ENCODE data around the gene SH3RF1. TPM values are rescaled to one million over a fixed set of nuclear protein-coding genes. Genes with fewer than 3 reads are reported as not detected.

The SH3RF1 gene
- total RNA-seq, 1 experiment from 2014 or later, result 16.6 TPM

DNA sequence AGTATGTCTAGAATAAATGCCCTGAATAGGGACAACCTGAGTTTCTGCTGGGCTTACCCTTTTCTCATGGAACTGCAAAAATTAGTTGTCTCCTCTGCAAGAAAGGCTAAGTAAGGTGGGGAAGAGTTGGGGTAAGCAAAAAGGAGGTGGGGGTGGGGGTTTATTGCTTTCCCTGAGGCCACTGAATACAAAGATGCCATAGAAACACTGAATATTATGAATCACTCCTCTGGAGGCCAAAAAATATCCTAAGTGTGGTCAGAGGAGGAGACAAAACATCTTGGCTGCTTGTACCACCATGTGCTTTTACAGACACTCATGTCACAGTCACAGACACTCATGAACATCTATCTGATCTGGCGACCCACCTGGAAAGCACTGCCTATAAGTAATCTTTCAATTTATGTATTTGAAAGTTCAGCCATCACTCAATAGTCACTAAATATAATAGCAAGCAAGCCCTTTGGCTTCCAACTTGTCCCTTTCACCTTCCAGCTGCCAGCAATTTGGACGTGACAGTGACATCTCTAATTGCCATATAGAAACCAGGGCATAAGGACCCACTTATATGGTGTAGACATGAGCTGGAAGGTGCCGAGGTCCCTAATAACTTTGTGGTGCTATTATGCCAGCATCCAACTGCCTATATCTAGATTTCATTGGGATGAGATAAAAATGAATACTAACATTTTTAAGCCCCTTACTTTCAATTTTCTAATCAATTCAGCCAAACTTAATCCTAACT, 138.0 kb downstream of the SH3RF1 start:
- Mint-ChIP-seq H3K36me3 (peaks cover 45% of the 10 kb centered on the region), H3K4me3 (no peak overlapping the region), H3K4me1 (peaks cover 3% of the 10 kb centered on the region; the same call in 1 of the 2 replicates), H3K27me3 (ENCODE audit: low read depth) (no peaks in the 10 kb centered on the region), H3K27ac (no peak overlapping the region), H3K9me3 (no peaks in the 10 kb centered on the region)
- ChIA-PET CTCF (no interaction called here), POLR2A (no interaction called here)
- DNase-seq (ENCODE audit: low spot score), result no peak
- ATAC-seq, result no peak
- TF ChIP-seq, protein P1, sequence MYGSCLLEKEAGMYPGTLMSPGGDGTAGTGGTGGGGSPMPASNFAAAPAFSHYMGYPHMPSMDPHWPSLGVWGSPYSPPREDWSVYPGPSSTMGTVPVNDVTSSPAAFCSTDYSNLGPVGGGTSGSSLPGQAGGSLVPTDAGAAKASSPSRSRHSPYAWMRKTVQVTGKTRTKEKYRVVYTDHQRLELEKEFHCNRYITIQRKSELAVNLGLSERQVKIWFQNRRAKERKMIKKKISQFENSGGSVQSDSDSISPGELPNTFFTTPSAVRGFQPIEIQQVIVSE (CRISPR knock-in tag; IDR thresholded peaks at IDR 0.05; ENCODE audit: borderline replicate concordance), result no peak
- TF ChIP-seq ZNF232 (CRISPR knock-in tag; IDR thresholded peaks at IDR 0.05) (no peak), GRHL2 (CRISPR knock-in tag; IDR thresholded peaks at IDR 0.05; ENCODE audit: insufficient replicate concordance, severe bottlenecking) (no peak), ZNF121 (CRISPR knock-in tag; IDR thresholded peaks at IDR 0.05) (no peak), SMAD4 (CRISPR knock-in tag; IDR thresholded peaks at IDR 0.05) (no peak), NFE2L1 (CRISPR knock-in tag; IDR thresholded peaks at IDR 0.05) (no peak), OVOL2 (CRISPR knock-in tag; IDR thresholded peaks at IDR 0.05; ENCODE audit: borderline replicate concordance) (no peak)
- TF ChIP-seq, protein P2, sequence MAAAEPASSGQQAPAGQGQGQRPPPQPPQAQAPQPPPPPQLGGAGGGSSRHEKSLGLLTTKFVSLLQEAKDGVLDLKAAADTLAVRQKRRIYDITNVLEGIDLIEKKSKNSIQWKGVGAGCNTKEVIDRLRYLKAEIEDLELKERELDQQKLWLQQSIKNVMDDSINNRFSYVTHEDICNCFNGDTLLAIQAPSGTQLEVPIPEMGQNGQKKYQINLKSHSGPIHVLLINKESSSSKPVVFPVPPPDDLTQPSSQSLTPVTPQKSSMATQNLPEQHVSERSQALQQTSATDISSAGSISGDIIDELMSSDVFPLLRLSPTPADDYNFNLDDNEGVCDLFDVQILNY (CRISPR knock-in tag; IDR thresholded peaks at IDR 0.05), result no peak
- TF ChIP-seq, protein P3, sequence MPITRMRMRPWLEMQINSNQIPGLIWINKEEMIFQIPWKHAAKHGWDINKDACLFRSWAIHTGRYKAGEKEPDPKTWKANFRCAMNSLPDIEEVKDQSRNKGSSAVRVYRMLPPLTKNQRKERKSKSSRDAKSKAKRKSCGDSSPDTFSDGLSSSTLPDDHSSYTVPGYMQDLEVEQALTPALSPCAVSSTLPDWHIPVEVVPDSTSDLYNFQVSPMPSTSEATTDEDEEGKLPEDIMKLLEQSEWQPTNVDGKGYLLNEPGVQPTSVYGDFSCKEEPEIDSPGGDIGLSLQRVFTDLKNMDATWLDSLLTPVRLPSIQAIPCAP (CRISPR knock-in tag; IDR thresholded peaks at IDR 0.05), result no peak
- TF ChIP-seq, protein P4, sequence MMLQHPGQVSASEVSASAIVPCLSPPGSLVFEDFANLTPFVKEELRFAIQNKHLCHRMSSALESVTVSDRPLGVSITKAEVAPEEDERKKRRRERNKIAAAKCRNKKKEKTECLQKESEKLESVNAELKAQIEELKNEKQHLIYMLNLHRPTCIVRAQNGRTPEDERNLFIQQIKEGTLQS (CRISPR knock-in tag; conservative IDR thresholded peaks at IDR 0.05), result no peak
- TF ChIP-seq, protein P5, sequence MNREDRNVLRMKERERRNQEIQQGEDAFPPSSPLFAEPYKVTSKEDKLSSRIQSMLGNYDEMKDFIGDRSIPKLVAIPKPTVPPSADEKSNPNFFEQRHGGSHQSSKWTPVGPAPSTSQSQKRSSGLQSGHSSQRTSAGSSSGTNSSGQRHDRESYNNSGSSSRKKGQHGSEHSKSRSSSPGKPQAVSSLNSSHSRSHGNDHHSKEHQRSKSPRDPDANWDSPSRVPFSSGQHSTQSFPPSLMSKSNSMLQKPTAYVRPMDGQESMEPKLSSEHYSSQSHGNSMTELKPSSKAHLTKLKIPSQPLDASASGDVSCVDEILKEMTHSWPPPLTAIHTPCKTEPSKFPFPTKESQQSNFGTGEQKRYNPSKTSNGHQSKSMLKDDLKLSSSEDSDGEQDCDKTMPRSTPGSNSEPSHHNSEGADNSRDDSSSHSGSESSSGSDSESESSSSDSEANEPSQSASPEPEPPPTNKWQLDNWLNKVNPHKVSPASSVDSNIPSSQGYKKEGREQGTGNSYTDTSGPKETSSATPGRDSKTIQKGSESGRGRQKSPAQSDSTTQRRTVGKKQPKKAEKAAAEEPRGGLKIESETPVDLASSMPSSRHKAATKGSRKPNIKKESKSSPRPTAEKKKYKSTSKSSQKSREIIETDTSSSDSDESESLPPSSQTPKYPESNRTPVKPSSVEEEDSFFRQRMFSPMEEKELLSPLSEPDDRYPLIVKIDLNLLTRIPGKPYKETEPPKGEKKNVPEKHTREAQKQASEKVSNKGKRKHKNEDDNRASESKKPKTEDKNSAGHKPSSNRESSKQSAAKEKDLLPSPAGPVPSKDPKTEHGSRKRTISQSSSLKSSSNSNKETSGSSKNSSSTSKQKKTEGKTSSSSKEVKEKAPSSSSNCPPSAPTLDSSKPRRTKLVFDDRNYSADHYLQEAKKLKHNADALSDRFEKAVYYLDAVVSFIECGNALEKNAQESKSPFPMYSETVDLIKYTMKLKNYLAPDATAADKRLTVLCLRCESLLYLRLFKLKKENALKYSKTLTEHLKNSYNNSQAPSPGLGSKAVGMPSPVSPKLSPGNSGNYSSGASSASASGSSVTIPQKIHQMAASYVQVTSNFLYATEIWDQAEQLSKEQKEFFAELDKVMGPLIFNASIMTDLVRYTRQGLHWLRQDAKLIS (CRISPR knock-in tag; IDR thresholded peaks at IDR 0.05; ENCODE audit: borderline replicate concordance), result no peak
- TF ChIP-seq, protein P6, sequence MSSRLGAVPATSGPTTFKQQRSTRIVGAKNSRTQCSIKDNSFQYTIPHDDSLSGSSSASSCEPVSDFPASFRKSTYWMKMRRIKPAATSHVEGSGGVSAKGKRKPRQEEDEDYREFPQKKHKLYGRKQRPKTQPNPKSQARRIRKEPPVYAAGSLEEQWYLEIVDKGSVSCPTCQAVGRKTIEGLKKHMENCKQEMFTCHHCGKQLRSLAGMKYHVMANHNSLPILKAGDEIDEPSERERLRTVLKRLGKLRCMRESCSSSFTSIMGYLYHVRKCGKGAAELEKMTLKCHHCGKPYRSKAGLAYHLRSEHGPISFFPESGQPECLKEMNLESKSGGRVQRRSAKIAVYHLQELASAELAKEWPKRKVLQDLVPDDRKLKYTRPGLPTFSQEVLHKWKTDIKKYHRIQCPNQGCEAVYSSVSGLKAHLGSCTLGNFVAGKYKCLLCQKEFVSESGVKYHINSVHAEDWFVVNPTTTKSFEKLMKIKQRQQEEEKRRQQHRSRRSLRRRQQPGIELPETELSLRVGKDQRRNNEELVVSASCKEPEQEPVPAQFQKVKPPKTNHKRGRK (CRISPR knock-in tag; IDR thresholded peaks at IDR 0.05; ENCODE audit: borderline replicate concordance), result no peak
- TF ChIP-seq, protein P7, sequence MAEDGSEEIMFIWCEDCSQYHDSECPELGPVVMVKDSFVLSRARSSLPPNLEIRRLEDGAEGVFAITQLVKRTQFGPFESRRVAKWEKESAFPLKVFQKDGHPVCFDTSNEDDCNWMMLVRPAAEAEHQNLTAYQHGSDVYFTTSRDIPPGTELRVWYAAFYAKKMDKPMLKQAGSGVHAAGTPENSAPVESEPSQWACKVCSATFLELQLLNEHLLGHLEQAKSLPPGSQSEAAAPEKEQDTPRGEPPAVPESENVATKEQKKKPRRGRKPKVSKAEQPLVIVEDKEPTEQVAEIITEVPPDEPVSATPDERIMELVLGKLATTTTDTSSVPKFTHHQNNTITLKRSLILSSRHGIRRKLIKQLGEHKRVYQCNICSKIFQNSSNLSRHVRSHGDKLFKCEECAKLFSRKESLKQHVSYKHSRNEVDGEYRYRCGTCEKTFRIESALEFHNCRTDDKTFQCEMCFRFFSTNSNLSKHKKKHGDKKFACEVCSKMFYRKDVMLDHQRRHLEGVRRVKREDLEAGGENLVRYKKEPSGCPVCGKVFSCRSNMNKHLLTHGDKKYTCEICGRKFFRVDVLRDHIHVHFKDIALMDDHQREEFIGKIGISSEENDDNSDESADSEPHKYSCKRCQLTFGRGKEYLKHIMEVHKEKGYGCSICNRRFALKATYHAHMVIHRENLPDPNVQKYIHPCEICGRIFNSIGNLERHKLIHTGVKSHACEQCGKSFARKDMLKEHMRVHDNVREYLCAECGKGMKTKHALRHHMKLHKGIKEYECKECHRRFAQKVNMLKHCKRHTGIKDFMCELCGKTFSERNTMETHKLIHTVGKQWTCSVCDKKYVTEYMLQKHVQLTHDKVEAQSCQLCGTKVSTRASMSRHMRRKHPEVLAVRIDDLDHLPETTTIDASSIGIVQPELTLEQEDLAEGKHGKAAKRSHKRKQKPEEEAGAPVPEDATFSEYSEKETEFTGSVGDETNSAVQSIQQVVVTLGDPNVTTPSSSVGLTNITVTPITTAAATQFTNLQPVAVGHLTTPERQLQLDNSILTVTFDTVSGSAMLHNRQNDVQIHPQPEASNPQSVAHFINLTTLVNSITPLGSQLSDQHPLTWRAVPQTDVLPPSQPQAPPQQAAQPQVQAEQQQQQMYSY (CRISPR knock-in tag; IDR thresholded peaks at IDR 0.05), result no peak
- TF ChIP-seq, protein P8, sequence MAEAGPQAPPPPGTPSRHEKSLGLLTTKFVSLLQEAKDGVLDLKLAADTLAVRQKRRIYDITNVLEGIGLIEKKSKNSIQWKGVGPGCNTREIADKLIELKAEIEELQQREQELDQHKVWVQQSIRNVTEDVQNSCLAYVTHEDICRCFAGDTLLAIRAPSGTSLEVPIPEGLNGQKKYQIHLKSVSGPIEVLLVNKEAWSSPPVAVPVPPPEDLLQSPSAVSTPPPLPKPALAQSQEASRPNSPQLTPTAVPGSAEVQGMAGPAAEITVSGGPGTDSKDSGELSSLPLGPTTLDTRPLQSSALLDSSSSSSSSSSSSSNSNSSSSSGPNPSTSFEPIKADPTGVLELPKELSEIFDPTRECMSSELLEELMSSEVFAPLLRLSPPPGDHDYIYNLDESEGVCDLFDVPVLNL (CRISPR knock-in tag; IDR thresholded peaks at IDR 0.05; ENCODE audit: borderline replicate concordance, low read depth), result no peak
- TF ChIP-seq, protein P9, sequence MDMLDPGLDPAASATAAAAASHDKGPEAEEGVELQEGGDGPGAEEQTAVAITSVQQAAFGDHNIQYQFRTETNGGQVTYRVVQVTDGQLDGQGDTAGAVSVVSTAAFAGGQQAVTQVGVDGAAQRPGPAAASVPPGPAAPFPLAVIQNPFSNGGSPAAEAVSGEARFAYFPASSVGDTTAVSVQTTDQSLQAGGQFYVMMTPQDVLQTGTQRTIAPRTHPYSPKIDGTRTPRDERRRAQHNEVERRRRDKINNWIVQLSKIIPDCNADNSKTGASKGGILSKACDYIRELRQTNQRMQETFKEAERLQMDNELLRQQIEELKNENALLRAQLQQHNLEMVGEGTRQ (CRISPR knock-in tag; IDR thresholded peaks at IDR 0.05), result no peak
- TF ChIP-seq, protein P10, sequence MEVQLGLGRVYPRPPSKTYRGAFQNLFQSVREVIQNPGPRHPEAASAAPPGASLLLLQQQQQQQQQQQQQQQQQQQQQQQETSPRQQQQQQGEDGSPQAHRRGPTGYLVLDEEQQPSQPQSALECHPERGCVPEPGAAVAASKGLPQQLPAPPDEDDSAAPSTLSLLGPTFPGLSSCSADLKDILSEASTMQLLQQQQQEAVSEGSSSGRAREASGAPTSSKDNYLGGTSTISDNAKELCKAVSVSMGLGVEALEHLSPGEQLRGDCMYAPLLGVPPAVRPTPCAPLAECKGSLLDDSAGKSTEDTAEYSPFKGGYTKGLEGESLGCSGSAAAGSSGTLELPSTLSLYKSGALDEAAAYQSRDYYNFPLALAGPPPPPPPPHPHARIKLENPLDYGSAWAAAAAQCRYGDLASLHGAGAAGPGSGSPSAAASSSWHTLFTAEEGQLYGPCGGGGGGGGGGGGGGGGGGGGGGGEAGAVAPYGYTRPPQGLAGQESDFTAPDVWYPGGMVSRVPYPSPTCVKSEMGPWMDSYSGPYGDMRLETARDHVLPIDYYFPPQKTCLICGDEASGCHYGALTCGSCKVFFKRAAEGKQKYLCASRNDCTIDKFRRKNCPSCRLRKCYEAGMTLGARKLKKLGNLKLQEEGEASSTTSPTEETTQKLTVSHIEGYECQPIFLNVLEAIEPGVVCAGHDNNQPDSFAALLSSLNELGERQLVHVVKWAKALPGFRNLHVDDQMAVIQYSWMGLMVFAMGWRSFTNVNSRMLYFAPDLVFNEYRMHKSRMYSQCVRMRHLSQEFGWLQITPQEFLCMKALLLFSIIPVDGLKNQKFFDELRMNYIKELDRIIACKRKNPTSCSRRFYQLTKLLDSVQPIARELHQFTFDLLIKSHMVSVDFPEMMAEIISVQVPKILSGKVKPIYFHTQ (CRISPR knock-in tag; IDR thresholded peaks at IDR 0.05), result no peak
- TF ChIP-seq, protein P11, sequence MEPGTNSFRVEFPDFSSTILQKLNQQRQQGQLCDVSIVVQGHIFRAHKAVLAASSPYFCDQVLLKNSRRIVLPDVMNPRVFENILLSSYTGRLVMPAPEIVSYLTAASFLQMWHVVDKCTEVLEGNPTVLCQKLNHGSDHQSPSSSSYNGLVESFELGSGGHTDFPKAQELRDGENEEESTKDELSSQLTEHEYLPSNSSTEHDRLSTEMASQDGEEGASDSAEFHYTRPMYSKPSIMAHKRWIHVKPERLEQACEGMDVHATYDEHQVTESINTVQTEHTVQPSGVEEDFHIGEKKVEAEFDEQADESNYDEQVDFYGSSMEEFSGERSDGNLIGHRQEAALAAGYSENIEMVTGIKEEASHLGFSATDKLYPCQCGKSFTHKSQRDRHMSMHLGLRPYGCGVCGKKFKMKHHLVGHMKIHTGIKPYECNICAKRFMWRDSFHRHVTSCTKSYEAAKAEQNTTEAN (CRISPR knock-in tag; IDR thresholded peaks at IDR 0.05), result no peak
